ENCODE data around the gene MIGA2. TPM values are rescaled to one million over a fixed set of nuclear protein-coding genes. Genes with fewer than 3 reads are reported as not detected.
A peak's percentile ranks its signal among the peaks of the same experiment; 100 is the strongest.

MIGA2 gene
- polyA plus RNA-seq, 2 of the 4 experiments (the other 2 are of a cell fraction): 6.4 to 16.1 TPM

DNA sequence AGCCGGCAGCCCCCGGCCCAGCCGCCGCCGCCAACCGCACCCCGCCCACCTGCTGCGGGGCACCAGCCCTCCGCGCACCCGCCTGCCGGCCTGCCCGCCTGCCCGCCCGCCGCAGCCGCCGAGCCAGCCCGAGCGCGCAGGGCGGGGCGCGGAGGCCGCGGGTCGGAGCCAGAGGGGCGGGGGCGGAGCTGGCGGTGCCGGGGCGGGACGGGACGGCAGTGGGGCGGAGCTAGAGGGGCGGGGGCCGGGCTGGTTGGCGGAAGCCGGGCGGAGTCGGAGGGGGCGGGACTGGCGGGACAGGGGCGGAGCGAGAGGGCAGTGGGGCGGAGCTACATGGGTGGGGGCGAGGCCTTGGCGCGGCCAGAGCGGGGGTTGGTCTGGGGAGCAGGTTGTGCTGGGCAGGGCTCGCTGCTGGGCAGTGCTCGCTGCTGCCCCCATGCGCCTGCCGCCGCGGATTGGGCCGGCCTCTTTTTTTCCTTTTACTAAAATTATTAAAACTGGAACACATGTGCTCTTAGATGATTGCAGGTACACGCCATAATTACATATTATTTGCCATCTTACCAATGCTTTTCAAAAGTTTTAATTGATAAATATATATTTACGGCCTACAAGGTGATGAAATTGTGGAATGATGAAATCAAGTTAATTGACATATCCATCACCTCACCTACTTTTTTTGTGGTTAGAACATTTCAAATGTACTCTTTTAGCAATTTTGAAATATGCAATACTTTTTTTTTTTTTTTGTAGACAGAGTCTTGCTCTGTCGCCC, 8.0 kb upstream of the MIGA2 start, which contains the start of gene SH3GLB2:
TSS of gene SH3GLB2 (minus strand) at position 140 of the 775 bp plus-strand sequence. CDS start 177 bp downstream, outside the sequence.
- ChIA-PET CTCF (interaction anchor here (0.6 to 2.2 kb wide), 19 partner anchors 9 to 589 kb away, joined by 3 to 18 read pairs (median 4); no protein-coding TSS in a partner anchor), POLR2A (interaction anchor here (0.5 to 1.0 kb wide), 6 partner anchors 8 to 53 kb away, joined by 3 to 6 read pairs (median 3); partner anchors contain the start of genes DOLPP1 and MIGA2)
- TF ChIP-seq MAFK (IDR thresholded peaks at IDR 0.05; ENCODE audit: partially characterized antibody): no peak
- TF ChIP-seq, protein P1, sequence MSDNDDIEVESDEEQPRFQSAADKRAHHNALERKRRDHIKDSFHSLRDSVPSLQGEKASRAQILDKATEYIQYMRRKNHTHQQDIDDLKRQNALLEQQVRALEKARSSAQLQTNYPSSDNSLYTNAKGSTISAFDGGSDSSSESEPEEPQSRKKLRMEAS (IDR thresholded peaks at IDR 0.05): peak; percentile 40; the same call in 1 of the 2 replicates
- peak; percentile 39 to 48; a peak in 3 of 5 replicates for TF ChIP-seq RAD21 (conservative IDR thresholded peaks at IDR 0.05 in 1 of 2, IDR thresholded peaks at IDR 0.05 in 1 of 2)
- TF ChIP-seq HDAC2 (IDR thresholded peaks at IDR 0.05): no peak
- no peak for TF ChIP-seq MAZ (IDR thresholded peaks at IDR 0.05; ENCODE audit: borderline replicate concordance, low read depth, low read length)
- TF ChIP-seq SMC3 (IDR thresholded peaks at IDR 0.05): peak; percentile 55; the same call in 2 of the 3 replicates
- peak; percentile 27 to 73; a peak in 1 of 5 replicates for TF ChIP-seq JUN (IDR thresholded peaks at IDR 0.05)
- TF ChIP-seq, protein P2, sequence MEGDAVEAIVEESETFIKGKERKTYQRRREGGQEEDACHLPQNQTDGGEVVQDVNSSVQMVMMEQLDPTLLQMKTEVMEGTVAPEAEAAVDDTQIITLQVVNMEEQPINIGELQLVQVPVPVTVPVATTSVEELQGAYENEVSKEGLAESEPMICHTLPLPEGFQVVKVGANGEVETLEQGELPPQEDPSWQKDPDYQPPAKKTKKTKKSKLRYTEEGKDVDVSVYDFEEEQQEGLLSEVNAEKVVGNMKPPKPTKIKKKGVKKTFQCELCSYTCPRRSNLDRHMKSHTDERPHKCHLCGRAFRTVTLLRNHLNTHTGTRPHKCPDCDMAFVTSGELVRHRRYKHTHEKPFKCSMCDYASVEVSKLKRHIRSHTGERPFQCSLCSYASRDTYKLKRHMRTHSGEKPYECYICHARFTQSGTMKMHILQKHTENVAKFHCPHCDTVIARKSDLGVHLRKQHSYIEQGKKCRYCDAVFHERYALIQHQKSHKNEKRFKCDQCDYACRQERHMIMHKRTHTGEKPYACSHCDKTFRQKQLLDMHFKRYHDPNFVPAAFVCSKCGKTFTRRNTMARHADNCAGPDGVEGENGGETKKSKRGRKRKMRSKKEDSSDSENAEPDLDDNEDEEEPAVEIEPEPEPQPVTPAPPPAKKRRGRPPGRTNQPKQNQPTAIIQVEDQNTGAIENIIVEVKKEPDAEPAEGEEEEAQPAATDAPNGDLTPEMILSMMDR (IDR thresholded peaks at IDR 0.05): peak; percentile 82
- peak; percentile 62 for TF ChIP-seq POLR2A (IDR thresholded peaks at IDR 0.05; ENCODE audit: low read length)
- DNase-seq (ENCODE audit: low read depth in 1 of 2, low spot score in 1 of 2) (peak; percentile 83 to 97), FAIRE-seq (no peak), ATAC-seq (peak; percentile 78 to 91)
- Histone ChIP-seq H3K27ac (peak within 1 kb of the TSS; percentile 82 to 93), H3K4me3 (peak within 1 kb of the TSS; percentile 83), H3K4me1 (peaks cover 18% of the 10 kb centered on the region), H3K4me2 (peak within 1 kb of the TSS; percentile 84), H3K9me3 (no peaks in the 10 kb centered on the region)
- 2% methylated on average over 13 of the region's 60 CpGs for WGBS (ENCODE audit: missing lambda C conversion rate)

DNA sequence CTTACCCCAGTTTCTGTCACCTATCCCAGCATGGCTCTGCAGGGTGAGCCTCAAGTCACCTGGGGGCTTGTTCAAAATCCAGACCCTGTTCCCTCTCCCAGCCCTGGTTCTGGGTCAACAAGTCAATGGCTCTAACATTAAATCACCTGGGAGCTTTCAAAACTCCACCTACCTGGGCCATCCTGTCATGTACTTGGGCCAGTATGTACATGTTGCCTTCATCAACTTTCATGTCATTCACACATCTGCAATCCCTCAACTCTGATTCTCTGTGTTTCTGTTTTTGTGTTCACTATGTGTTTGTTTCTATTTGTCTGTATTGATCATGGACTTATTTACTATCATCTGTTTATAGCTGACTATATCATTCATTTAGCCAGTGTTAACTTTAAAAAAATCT, 6.2 kb upstream of the MIGA2 start:
- ChIA-PET CTCF (interaction anchor here (0.5 to 2.2 kb wide), 12 partner anchors 9 to 855 kb away, joined by 3 to 18 read pairs (median 4); no protein-coding TSS in a partner anchor), POLR2A (no interaction called here)
- FAIRE-seq (no peak), DNase-seq (ENCODE audit: low read depth in 1 of 2, low spot score in 1 of 2) (no peak), ATAC-seq (no peak)
- Histone ChIP-seq H3K4me3 (no peak overlapping the region), H3K27ac (no peak overlapping the region), H3K9me3 (no peaks in the 10 kb centered on the region), H3K4me1 (peaks cover 13% of the 10 kb centered on the region), H3K4me2 (no peak overlapping the region)
- TF ChIP-seq MAFK (IDR thresholded peaks at IDR 0.05; ENCODE audit: partially characterized antibody): no peak

DNA sequence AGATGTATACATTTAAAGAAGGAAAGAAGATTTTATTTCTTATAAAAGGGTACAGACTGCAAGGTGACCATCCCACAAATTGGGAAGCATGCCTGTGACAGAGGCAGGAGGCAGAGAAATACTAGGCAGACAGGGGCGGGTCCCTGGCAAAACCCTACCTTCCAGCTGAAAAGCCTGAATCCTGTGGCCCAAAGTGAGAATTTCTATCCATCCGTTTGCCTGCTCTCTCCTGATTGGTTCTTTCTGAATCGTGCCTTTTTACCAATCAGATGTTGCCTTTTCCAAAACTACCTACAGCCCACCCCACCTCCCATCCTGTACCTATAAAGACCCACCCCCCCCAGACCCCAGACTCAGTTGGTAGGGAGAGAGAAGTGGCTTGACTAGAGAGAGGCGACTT, 4.9 kb upstream of the MIGA2 start:
- no peak for DNase-seq (ENCODE audit: low read depth in 1 of 2, low spot score in 1 of 2)
- no peaks in the 10 kb centered on the region for H3K9me3 ChIP-seq
- ATAC-seq: no peak
- no peak overlapping the region for H3K4me2 ChIP-seq
- no peak overlapping the region for H3K27ac ChIP-seq
- no peak for FAIRE-seq
- H3K4me3 ChIP-seq: no peak overlapping the region
- CTCF ChIA-PET: interaction anchor here (0.6 to 1.9 kb wide), 6 partner anchors 24 to 854 kb away, joined by 3 to 7 read pairs (median 4); no protein-coding TSS in a partner anchor
- TF ChIP-seq MYC (IDR thresholded peaks at IDR 0.05; ENCODE audit: borderline replicate concordance, low read length): no peak
- TF ChIP-seq ZFP36 (IDR thresholded peaks at IDR 0.05; ENCODE audit: borderline replicate concordance, partially characterized antibody): no peak
- no peak for TF ChIP-seq SMC3 (IDR thresholded peaks at IDR 0.05)
- no peak for TF ChIP-seq CBX2 (IDR thresholded peaks at IDR 0.05; ENCODE audit: borderline replicate concordance, low read depth)
- no peak for TF ChIP-seq GATA3 (IDR thresholded peaks at IDR 0.05; ENCODE audit: borderline replicate concordance)
- H3K4me1 ChIP-seq: peaks cover 14% of the 10 kb centered on the region
- 69% methylated on average over 4 of the region's 4 CpGs for WGBS (ENCODE audit: missing lambda C conversion rate)
- POLR2A ChIA-PET: no interaction called here

DNA sequence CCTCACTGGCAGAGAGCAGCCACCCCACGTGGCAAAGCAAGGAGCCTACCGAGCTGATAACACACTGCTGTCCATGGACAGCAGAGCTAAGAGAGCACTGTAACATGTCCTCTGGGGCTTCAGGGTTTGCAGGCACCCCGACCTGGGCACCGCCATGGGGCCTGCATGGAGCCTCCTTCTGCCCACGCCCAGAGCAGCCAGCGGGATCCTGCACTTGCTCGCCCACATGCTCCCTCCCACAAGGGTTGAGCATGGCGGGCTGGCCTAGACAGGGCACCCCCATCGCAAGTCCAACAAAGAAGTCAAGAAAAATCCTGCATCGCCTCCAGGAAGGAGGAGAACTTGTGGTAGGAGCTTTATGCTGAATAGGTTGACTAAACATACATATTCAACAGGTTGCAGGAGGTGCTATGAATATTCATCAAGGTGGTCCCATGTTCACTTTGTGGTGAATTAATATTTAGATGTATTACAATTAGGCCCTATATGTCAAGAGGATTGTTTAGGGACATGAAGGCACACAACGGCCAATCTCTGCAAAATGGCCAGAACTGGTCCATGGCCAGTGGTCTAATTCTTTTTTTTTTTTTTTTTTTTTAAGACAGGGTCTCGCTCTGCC, 3.8 kb upstream of the MIGA2 start:
- CTCF ChIA-PET: interaction anchor here (0.7 to 1.1 kb wide), 2 partner anchors 208 to 301 kb away, joined by 3 read pairs; no protein-coding TSS in a partner anchor
- POLR2A ChIA-PET: no interaction called here
- Histone ChIP-seq H3K4me2 (no peak overlapping the region), H3K4me3 (no peak overlapping the region), H3K4me1 (peaks cover 11% of the 10 kb centered on the region; the same call in 1 of the 3 replicates), H3K9me3 (no peaks in the 10 kb centered on the region), H3K27ac (no peak overlapping the region)
- WGBS (ENCODE audit: missing lambda C conversion rate): 89% methylated on average over 12 of the region's 12 CpGs
- DNase-seq (ENCODE audit: low read depth in 1 of 2, low spot score in 1 of 2) (no peak), ATAC-seq (no peak), FAIRE-seq (no peak)
- no peak for TF ChIP-seq HOXA7 (CRISPR knock-in tag; IDR thresholded peaks at IDR 0.05)
- no peak for TF ChIP-seq HDAC2 (IDR thresholded peaks at IDR 0.05)
- no peak for TF ChIP-seq JUNB (IDR thresholded peaks at IDR 0.05)
- TF ChIP-seq RFX5 (IDR thresholded peaks at IDR 0.05): no peak
- TF ChIP-seq, protein P3, sequence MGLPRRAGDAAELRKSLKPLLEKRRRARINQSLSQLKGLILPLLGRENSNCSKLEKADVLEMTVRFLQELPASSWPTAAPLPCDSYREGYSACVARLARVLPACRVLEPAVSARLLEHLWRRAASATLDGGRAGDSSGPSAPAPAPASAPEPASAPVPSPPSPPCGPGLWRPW (IDR thresholded peaks at IDR 0.05): no peak
- no peak for TF ChIP-seq CHD4 (IDR thresholded peaks at IDR 0.05; ENCODE audit: borderline replicate concordance)
- no peak for TF ChIP-seq RARB (CRISPR knock-in tag; IDR thresholded peaks at IDR 0.05)
- TF ChIP-seq MAFK (IDR thresholded peaks at IDR 0.05; ENCODE audit: partially characterized antibody): no peak
- no peak for TF ChIP-seq TFCP2L1 (CRISPR knock-in tag; IDR thresholded peaks at IDR 0.05)
- no peak for TF ChIP-seq NPAS2 (CRISPR knock-in tag; IDR thresholded peaks at IDR 0.05; ENCODE audit: borderline replicate concordance)
- no peak for TF ChIP-seq EP300 (IDR thresholded peaks at IDR 0.05)
- no peak for TF ChIP-seq MYC (IDR thresholded peaks at IDR 0.05; ENCODE audit: borderline replicate concordance, low read length)
- no peak for TF ChIP-seq RAD21 (conservative IDR thresholded peaks at IDR 0.05 in 1 of 2, IDR thresholded peaks at IDR 0.05 in 1 of 2)
- no peak for TF ChIP-seq ZNF302 (CRISPR knock-in tag; IDR thresholded peaks at IDR 0.05)
- no peak for TF ChIP-seq NR3C1 (IDR thresholded peaks at IDR 0.05)

Measured in A549 (cell line).